Suprapubic skin (tissue), 3 donors: Measurements from ENCODE around the gene RAI2.

Source experiments
- CTCF ChIP-seq, 2 donors: fragments of 200-600 bp in 1 of 2; fragments of 450-650 bp in 1 of 2; sonication (generic) in 1 of 2; IDR thresholded peaks; one replicate each; pipeline ENCODE4 v1.5.1; 2016 to 2019; ENCODE audit warnings: antibody characterized with exemption in 2 of 2, mild to moderate bottlenecking in 1 of 2, moderate library complexity in 1 of 2
- POLR2A ChIP-seq, 2 donors: fragments of 450-650 bp; IDR thresholded peaks; one replicate each; pipeline ENCODE4 v1.6.1; 2017; ENCODE audit warnings: antibody characterized with exemption in 2 of 2, mild to moderate bottlenecking in 2 of 2, moderate library complexity in 2 of 2

- TF ChIP-seq CTCF (IDR thresholded peaks at IDR 0.05) (no peak), POLR2A (IDR thresholded peaks at IDR 0.05) (no peak)
Measured at GRCh38 chrX:17814557-17814956, 46.5 kb downstream of the RAI2 start.
